Trophoblast cell (in vitro differentiated cells and primary cell): Measurements from ENCODE around the gene ABCC10.

Source experiments
- DNase-seq, 2 donors: peaks; one replicate each; pipeline ENCODE4 v3.0.0-alpha.2; 2016
- H2AFZ ChIP-seq: 2 replicates; pipeline ENCODE4 v1.6.1; 2013; ENCODE audit warnings: low read length, moderate library complexity, mild to moderate bottlenecking; ENCODE audit not compliant: insufficient read depth, poor library complexity
- H2AK5ac ChIP-seq: 2 replicates; pipeline ENCODE4 v1.6.1; 2013; ENCODE audit warnings: mild to moderate bottlenecking, low read length
- H2BK120ac ChIP-seq: 2 replicates; pipeline ENCODE4 v1.6.1; 2013; ENCODE audit warnings: low read length, mild to moderate bottlenecking, moderate library complexity; ENCODE audit not compliant: insufficient read depth, poor library complexity
- H2BK12ac ChIP-seq: 2 replicates; pipeline ENCODE4 v1.6.1; 2013; ENCODE audit warnings: mild to moderate bottlenecking, low read length, moderate library complexity
- H2BK5ac ChIP-seq: 2 replicates; pipeline ENCODE4 v1.6.1; 2013; ENCODE audit warnings: low read length, low read depth, moderate library complexity, mild to moderate bottlenecking; ENCODE audit not compliant: poor library complexity
- H3K14ac ChIP-seq: 2 replicates; pipeline ENCODE4 v1.6.1; 2013; ENCODE audit warnings: mild to moderate bottlenecking, low read length
- H3K18ac ChIP-seq: 2 replicates; pipeline ENCODE4 v1.6.1; 2013; ENCODE audit warnings: mild to moderate bottlenecking, low read length
- H3K23ac ChIP-seq: 2 replicates; pipeline ENCODE4 v1.6.1; 2013; ENCODE audit warnings: low read length
- H3K27ac ChIP-seq: 2 replicates; pipeline ENCODE4 v1.5.1; 2013; ENCODE audit warnings: low read depth, mild to moderate bottlenecking, inconsistent platforms, low read length, moderate library complexity
- H3K27me3 ChIP-seq: 2 replicates; pipeline ENCODE4 v1.6.1; 2013; ENCODE audit warnings: inconsistent platforms, mild to moderate bottlenecking, low read length, moderate library complexity; ENCODE audit not compliant: insufficient read depth
- H3K36me3 ChIP-seq, 2 experiments: 1 replicate in 1 of 2; 2 replicates in 1 of 2; pipeline ENCODE4 v1.6.1; 2013; ENCODE audit warnings: low read length in 2 of 2, mild to moderate bottlenecking in 2 of 2, moderate library complexity in 1 of 2; ENCODE audit not compliant: insufficient read depth in 2 of 2, control insufficient read depth in 1 of 2
- H3K4ac ChIP-seq: 2 replicates; pipeline ENCODE4 v1.6.1; 2013; ENCODE audit warnings: low read depth, mild to moderate bottlenecking, low read length, moderate library complexity
- H3K4me1 ChIP-seq, 2 experiments: 1 replicate in 1 of 2; 2 replicates in 1 of 2; pipeline ENCODE4 v1.6.1; 2013; ENCODE audit warnings: low read length in 2 of 2, mild to moderate bottlenecking in 2 of 2, moderate library complexity in 1 of 2; ENCODE audit not compliant: insufficient read depth in 2 of 2, control insufficient read depth in 1 of 2
- H3K4me2 ChIP-seq: 2 replicates; pipeline ENCODE4 v1.6.1; 2013; ENCODE audit warnings: inconsistent platforms, mild to moderate bottlenecking, low read length, moderate library complexity
- H3K4me3 ChIP-seq: 2 replicates; pipeline ENCODE4 v1.5.1; 2013; ENCODE audit warnings: mild to moderate bottlenecking, low read depth, low read length, inconsistent platforms
- H3K79me1 ChIP-seq: one replicate; pipeline ENCODE4 v1.6.1; 2013; ENCODE audit warnings: low read length
- H3K79me2 ChIP-seq: 2 replicates; pipeline ENCODE4 v1.6.1; 2013; ENCODE audit warnings: low read length, mild to moderate bottlenecking; ENCODE audit not compliant: control insufficient read depth, insufficient read depth, poor library complexity
- H3K9ac ChIP-seq: 2 replicates; pipeline ENCODE4 v1.6.1; 2013; ENCODE audit warnings: mild to moderate bottlenecking, low read length
- H3K9me3 ChIP-seq: 2 replicates; pipeline ENCODE4 v1.6.1; 2013; ENCODE audit warnings: low read depth, mild to moderate bottlenecking, control low read depth, inconsistent platforms, low read length; ENCODE audit not compliant: insufficient read depth
- H4K12ac ChIP-seq: 2 replicates; pipeline ENCODE4 v1.6.1; 2013; ENCODE audit warnings: low read depth, mild to moderate bottlenecking, low read length, moderate library complexity
- H4K8ac ChIP-seq: 2 replicates; pipeline ENCODE4 v1.6.1; 2013; ENCODE audit warnings: low read depth, mild to moderate bottlenecking, low read length, moderate library complexity
- H4K91ac ChIP-seq: one replicate; pipeline ENCODE4 v1.6.1; 2013; ENCODE audit warnings: low read depth, mild to moderate bottlenecking, low read length, moderate library complexity
- WGBS: extraction: QIAGEN DNeasy Blood & Tissue Kit; methylation state at CpG from one replicate; pipeline ENCODE4 v1.1.7; 2013; ENCODE audit warnings: missing lambda C conversion rate; ENCODE audit not compliant: insufficient read length, insufficient coverage; ENCODE audit errors: extremely low coverage; 5-methylcytosine and 5-hydroxymethylcytosine counted together

The ABCC10 gene

DNA sequence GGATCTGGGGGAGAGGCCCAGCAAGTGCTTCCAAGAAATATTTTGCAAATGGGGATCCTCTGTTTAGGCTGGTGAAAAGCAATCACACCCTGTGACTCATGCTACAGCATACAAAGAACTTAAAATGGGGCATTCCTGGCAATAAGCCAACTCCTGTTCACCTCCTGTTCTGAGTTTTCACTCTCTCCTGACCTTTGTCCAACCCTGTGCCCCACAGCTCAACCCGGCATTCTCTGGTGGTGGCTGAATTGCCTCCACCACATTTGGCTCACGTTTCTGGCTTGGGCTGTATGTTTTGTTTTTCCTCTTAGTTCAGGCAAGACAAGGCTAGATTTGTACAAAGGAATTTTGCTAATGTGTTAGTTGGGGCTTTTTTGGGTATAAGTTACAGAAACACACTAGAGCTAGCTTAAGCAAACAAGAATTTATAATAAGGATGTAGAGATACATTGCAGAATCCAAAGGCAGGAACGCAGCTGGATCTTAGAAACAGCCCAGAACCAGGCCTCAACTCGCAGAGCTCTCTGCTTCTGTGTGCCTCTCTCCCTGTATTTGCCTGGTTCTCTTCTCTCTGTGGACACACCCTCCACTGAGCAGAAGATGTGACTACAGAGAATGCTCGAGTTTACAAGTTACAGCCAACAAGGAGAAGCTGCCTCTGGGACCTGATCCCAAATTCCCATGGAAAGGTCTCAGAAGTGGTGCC, 9.4 kb downstream of the ABCC10 start:
- Histone ChIP-seq H3K4me3 (no peak overlapping the region), H2BK5ac (no peak overlapping the region), H3K23ac (no peak overlapping the region), H4K8ac (no peak overlapping the region), H3K79me1 (no peaks in the 10 kb centered on the region), H2AFZ (no peak overlapping the region), H4K91ac (no peak overlapping the region), H3K14ac (no peak overlapping the region), H3K4me1 (no peaks in the 10 kb centered on the region), H3K9me3 (no peaks in the 10 kb centered on the region), H3K36me3 (peaks cover 38 to 54% of the 10 kb centered on the region in 2 experiments), H3K4me2 (no peak overlapping the region), H4K12ac (no peak overlapping the region), H3K79me2 (no peaks in the 10 kb centered on the region), H3K27ac (no peak overlapping the region), H2BK120ac (no peak overlapping the region), H2AK5ac (no peak overlapping the region), H2BK12ac (no peak overlapping the region), H3K4ac (no peak overlapping the region), H3K9ac (no peak overlapping the region), H3K27me3 (no peaks in the 10 kb centered on the region), H3K18ac (no peak overlapping the region)
- no CpG with 5 or more reads among the region's 5 CpGs for WGBS
- no peak for DNase-seq

DNA sequence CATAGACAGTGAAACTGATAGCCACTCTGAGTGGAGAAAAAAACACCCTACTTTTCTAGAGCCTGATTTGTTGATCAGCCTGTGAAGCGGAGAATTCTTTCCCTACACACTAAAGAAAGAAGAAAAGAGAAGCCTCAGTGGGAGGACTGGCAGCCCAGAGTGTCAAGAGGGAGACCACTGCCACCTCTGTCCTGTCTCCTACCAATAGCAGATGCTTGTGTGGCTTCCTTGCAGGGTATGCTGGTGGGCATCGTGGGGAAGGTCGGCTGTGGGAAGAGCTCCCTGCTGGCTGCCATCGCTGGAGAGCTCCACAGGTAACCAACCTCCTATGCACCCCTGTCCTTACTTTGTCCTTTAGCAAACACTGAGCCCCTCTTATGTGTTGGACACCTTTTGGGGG, 10.4 kb downstream of the ABCC10 start:
- Histone ChIP-seq H4K12ac (no peak overlapping the region), H3K9ac (no peak overlapping the region), H3K23ac (no peak overlapping the region), H3K36me3 (peaks cover 31 to 50% of the 10 kb centered on the region in 2 experiments), H3K4me3 (no peak overlapping the region), H3K18ac (no peak overlapping the region), H2BK120ac (no peak overlapping the region), H3K27ac (no peak overlapping the region), H3K79me1 (no peaks in the 10 kb centered on the region), H4K91ac (no peak overlapping the region), H2BK5ac (no peak overlapping the region), H3K27me3 (no peaks in the 10 kb centered on the region), H3K4ac (no peak overlapping the region), H3K14ac (no peak overlapping the region), H2AFZ (no peak overlapping the region), H3K4me2 (no peak overlapping the region), H4K8ac (no peak overlapping the region), H3K79me2 (no peaks in the 10 kb centered on the region), H3K4me1 (no peaks in the 10 kb centered on the region), H3K9me3 (no peaks in the 10 kb centered on the region), H2AK5ac (no peak overlapping the region), H2BK12ac (no peak overlapping the region)
- no peak for DNase-seq
- no CpG with 5 or more reads among the region's 4 CpGs for WGBS

DNA sequence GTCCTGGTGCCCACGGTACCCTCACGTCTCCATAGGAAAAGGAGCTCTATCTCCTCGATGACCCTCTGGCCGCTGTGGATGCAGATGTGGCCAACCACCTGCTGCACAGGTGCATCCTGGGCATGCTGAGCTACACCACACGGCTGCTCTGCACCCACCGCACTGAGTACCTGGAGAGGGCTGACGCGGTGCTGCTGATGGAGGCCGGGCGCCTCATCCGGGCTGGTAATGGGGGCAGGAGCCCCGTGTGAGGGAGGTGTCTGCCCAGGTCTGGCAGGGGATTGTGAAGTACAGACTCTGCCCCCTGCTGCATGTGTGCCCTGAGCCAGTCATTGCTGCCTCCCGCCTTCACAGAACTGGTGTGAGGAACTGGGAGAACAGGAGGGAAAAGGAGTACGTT, 15.6 kb downstream of the ABCC10 start:
- no peak for DNase-seq
- no peak overlapping the region for H3K4ac ChIP-seq
- no peak overlapping the region for H3K14ac ChIP-seq
- H3K79me1 ChIP-seq = no peaks in the 10 kb centered on the region
- H3K23ac ChIP-seq = no peak overlapping the region
- H2AK5ac ChIP-seq = no peak overlapping the region
- no peak overlapping the region for H3K18ac ChIP-seq
- no peak overlapping the region for H3K9ac ChIP-seq
- no peak overlapping the region for H3K27ac ChIP-seq
- no peak overlapping the region for H4K8ac ChIP-seq
- H3K36me3 ChIP-seq = peaks cover 67 to 69% of the 10 kb centered on the region in 2 experiments
- no peak overlapping the region for H2BK5ac ChIP-seq
- no CpG with 5 or more reads among the region's 14 CpGs for WGBS
- H3K79me2 ChIP-seq = no peaks in the 10 kb centered on the region
- H2BK120ac ChIP-seq = no peak overlapping the region
- H3K4me1 ChIP-seq = no peaks in the 10 kb centered on the region
- H4K91ac ChIP-seq = no peak overlapping the region
- H3K27me3 ChIP-seq = no peaks in the 10 kb centered on the region
- H3K4me3 ChIP-seq = no peak overlapping the region
- H2BK12ac ChIP-seq = no peak overlapping the region
- H2AFZ ChIP-seq = no peak overlapping the region
- H4K12ac ChIP-seq = no peak overlapping the region
- H3K9me3 ChIP-seq = no peaks in the 10 kb centered on the region
- no peak overlapping the region for H3K4me2 ChIP-seq

DNA sequence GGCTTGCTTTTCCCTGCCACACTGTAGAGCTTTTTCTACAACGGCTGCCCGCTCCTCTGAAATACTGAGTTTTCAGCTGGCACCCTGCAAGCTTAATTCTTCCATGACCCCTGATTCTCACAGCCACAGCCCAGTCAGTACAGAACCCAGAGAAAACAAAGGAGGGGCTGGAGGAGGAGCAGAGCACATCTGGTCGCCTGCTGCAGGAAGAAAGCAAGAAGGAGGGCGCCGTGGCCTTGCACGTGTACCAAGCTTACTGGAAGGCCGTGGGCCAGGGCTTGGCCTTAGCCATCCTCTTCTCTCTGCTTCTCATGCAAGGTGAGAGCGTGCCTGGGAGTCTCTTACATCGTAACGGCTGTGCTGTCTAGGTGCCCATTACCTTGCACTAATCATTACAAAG, 16.7 kb downstream of the ABCC10 start:
- H3K27me3 ChIP-seq = no peaks in the 10 kb centered on the region
- H4K12ac ChIP-seq = no peak overlapping the region
- no peak overlapping the region for H3K23ac ChIP-seq
- no peak overlapping the region for H3K4ac ChIP-seq
- H2BK5ac ChIP-seq = no peak overlapping the region
- H4K8ac ChIP-seq = no peak overlapping the region
- no peaks in the 10 kb centered on the region for H3K79me1 ChIP-seq
- no peak overlapping the region for H3K18ac ChIP-seq
- H2AFZ ChIP-seq = no peak overlapping the region
- H3K4me1 ChIP-seq = no peaks in the 10 kb centered on the region
- H2BK120ac ChIP-seq = no peak overlapping the region
- no peak for DNase-seq
- no peak overlapping the region for H3K9ac ChIP-seq
- H3K79me2 ChIP-seq = no peaks in the 10 kb centered on the region
- H3K4me3 ChIP-seq = no peak overlapping the region
- no peak overlapping the region for H3K4me2 ChIP-seq
- no CpG with 5 or more reads among the region's 10 CpGs for WGBS
- H3K14ac ChIP-seq = no peak overlapping the region
- no peak overlapping the region for H3K27ac ChIP-seq
- H3K36me3 ChIP-seq = peaks cover 65 to 71% of the 10 kb centered on the region in 2 experiments
- H2BK12ac ChIP-seq = no peak overlapping the region
- no peaks in the 10 kb centered on the region for H3K9me3 ChIP-seq
- no peak overlapping the region for H2AK5ac ChIP-seq
- H4K91ac ChIP-seq = no peak overlapping the region
